Measurements from ENCODE around the gene PRM3.

PRM3 gene

GRCh38 chr16:11235703-11235991 lies 37.8 kb downstream of the PRM3 start:
- in situ Hi-C loops (cut with HindIII; ENCODE audit: low pct_ligation_motif_present, low pct_unique_long_range_greater_than_20kb, low sequenced_read_pairs) = no loop called here
- no peak for DNase-seq

GRCh38 chr16:11234884-11235702 lies 38.3 kb downstream of the PRM3 start:
- in situ Hi-C loops (cut with HindIII; ENCODE audit: low pct_ligation_motif_present, low pct_unique_long_range_greater_than_20kb, low sequenced_read_pairs) = no loop called here
- no peak for DNase-seq

DNA sequence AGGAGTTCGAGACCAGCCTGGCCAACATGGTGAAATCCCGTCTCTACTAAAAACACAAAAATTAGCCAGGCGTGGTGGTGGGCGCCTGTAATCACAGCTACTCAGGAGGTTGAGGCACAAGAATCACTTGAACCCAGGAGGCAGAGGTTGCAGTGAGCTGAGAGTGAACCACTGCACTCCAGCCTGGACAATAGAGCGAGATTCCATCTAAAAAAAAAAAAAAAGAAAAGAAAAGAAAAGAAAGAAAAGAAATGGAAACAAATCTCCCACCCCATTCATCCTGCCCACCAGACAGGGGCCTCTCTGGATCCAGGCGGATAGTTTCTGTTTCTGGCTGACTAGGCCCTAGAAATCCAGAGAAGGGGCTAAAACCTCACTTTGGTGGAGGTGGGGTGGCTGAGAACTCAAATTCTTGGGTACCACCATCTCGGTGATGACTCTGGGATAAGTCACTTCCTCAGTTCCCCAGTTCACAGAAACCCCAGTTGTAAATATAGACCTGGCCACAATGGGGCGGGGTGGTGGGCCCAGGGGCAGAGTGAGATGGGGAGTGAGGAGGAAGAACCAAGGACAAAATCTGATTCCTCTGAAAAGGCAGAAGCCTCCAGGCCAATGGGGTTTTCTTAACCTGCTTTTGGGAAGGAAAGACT lies 39.6 kb downstream of the PRM3 start:
- no peak for DNase-seq
- in situ Hi-C loops (cut with HindIII; ENCODE audit: low pct_ligation_motif_present, low pct_unique_long_range_greater_than_20kb, low sequenced_read_pairs) = no loop called here

DNA sequence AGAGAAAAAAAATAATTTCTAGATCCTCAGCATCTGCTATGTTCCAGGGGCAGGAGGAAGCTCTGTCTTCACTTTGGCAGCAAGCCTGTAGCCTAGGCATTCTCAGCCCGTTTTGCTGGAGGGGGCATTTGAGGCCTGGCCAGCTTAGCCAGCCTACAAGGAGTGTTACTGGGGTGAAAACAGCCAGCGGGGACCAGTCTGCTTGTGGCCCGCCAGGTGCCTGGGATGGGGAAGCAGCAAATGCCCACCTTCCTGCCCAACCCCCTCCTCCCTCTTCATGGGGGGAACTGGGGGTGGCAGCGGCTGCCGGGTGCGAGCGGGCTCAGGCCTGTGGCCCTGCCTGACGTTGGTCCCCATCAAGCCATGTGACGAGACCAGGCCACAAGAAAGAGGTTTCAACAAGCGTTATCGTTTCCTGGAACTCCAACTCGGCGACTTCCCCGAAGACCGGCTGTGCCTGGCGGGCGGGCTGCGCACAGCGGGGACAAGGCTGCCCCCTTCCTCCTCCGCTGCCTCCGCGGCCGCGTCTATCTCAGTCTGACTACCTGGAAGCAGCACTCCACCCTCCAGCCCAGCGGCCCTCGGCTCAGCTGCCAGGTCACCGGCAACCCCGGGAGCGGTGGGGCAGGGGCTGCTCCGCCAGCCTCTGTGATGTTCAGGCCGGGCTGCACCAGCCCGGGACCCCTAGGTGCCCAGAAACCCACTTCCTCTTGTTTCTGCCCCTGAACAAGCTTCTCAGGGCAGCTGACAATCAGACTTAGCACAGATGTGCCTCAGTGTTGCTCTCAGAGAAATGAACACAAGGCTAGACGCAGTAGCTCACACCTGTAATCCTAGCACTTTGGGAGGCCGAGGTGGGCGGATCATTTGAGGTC lies 40.3 kb downstream of the PRM3 start:
- in situ Hi-C loops (cut with HindIII; ENCODE audit: low pct_ligation_motif_present, low pct_unique_long_range_greater_than_20kb, low sequenced_read_pairs) = no loop called here
- no peak for DNase-seq

DNA sequence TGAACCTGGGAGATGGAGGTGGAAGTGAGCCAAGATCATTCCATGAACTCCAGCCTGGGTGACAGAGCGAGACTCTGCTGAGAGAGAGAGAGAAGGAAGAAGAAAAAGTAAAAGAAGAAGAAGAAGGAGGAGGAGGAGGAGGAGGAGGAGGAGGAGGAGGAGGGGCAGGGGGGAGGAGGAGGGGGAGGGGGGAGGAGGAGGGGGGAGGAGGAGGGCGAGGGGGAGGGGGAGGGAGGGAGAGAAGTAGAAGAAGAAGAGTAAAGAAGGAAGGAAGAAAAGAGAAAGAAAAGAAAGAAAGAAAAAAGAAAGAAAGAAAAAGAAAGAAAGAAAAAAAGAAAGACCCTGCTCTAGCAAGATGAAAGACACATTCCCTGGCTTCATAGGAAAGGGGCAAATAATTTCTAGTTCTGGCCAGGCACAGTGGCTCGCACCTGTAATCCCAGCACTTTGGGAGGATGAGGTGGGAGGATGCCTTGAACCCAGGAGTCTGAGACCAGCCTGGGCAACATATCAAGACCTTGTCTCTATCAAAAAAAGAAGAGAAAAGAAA lies 41.1 kb downstream of the PRM3 start:
- in situ Hi-C loops (cut with HindIII; ENCODE audit: low pct_ligation_motif_present, low pct_unique_long_range_greater_than_20kb, low sequenced_read_pairs) = no loop called here

GRCh38 chr16:11231367-11231970 lies 42.0 kb downstream of the PRM3 start:
- DNase-seq = no peak
- in situ Hi-C loops (cut with HindIII; ENCODE audit: low pct_ligation_motif_present, low pct_unique_long_range_greater_than_20kb, low sequenced_read_pairs) = no loop called here

More for the DNA sequence above, 41.1 kb downstream of the PRM3 start:
- no peak for DNase-seq

GRCh38 chr16:11229906-11230305 lies 43.5 kb downstream of the PRM3 start:
- DNase-seq = no peak
- in situ Hi-C loops (cut with HindIII; ENCODE audit: low pct_ligation_motif_present, low pct_unique_long_range_greater_than_20kb, low sequenced_read_pairs) = no loop called here

DNA sequence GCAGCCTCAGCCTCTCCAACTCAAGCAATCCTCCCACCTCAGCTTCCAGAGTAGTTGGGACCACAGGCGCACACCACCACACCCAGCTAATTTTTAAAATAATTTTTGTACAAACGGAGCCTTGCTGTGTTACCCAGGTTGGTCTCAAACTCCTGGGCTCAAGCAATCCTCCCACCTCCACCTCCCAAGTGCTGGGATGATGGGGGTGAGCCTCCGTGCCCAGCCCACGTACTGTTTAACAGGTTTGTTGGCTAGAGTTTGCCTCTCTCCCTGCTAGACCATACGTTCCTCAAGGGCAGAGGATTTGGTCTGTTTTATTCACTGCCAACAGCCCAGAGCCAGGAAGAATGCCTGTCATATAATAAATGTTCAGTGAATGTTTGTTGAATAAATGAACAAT lies 44.0 kb downstream of the PRM3 start:
- no peak for DNase-seq
- in situ Hi-C loops (cut with HindIII; ENCODE audit: low pct_ligation_motif_present, low pct_unique_long_range_greater_than_20kb, low sequenced_read_pairs) = no loop called here

GRCh38 chr16:11225677-11226549 lies 47.5 kb downstream of the PRM3 start:
- DNase-seq = no peak
- in situ Hi-C loops (cut with HindIII; ENCODE audit: low pct_ligation_motif_present, low pct_unique_long_range_greater_than_20kb, low sequenced_read_pairs) = no loop called here

- DNase-seq = no peak
- in situ Hi-C loops (cut with HindIII; ENCODE audit: low pct_ligation_motif_present, low pct_unique_long_range_greater_than_20kb, low sequenced_read_pairs) = no loop called here
These were observed 48.3 kb downstream of the PRM3 start for GRCh38 chr16:11224894-11225676.

- in situ Hi-C loops (cut with HindIII; ENCODE audit: low pct_ligation_motif_present, low pct_unique_long_range_greater_than_20kb, low sequenced_read_pairs) = no loop called here
- DNase-seq = no peak
These were observed 49.1 kb downstream of the PRM3 start for GRCh38 chr16:11224096-11224893.

Data from ACHN (cell line).